Coronary artery (tissue), 2 donors: ENCODE results near the gene CAMTA1.

Experiments used
- DNase-seq: peaks from one replicate; pipeline ENCODE4 v3.0.0-alpha.2; 2017; ENCODE audit warnings: low spot score
- H3K27ac ChIP-seq, 2 donors: fragments of 200-600 bp; sonication (generic); one replicate each; pipeline ENCODE4 v1.5.1; 2016 to 2019
- H3K4me3 ChIP-seq: fragments of 200-600 bp; sonication (generic); 2 replicates; pipeline ENCODE4 v1.5.1; 2016; ENCODE audit warnings: mild to moderate bottlenecking, moderate library complexity
- TF ChIP-seq, protein P1 (sequence below): fragments of 200-600 bp; sonication (generic); IDR thresholded peaks from one replicate; pipeline ENCODE4 v1.5.1; 2019; ENCODE audit warnings: antibody characterized with exemption

Gene CAMTA1

DNA sequence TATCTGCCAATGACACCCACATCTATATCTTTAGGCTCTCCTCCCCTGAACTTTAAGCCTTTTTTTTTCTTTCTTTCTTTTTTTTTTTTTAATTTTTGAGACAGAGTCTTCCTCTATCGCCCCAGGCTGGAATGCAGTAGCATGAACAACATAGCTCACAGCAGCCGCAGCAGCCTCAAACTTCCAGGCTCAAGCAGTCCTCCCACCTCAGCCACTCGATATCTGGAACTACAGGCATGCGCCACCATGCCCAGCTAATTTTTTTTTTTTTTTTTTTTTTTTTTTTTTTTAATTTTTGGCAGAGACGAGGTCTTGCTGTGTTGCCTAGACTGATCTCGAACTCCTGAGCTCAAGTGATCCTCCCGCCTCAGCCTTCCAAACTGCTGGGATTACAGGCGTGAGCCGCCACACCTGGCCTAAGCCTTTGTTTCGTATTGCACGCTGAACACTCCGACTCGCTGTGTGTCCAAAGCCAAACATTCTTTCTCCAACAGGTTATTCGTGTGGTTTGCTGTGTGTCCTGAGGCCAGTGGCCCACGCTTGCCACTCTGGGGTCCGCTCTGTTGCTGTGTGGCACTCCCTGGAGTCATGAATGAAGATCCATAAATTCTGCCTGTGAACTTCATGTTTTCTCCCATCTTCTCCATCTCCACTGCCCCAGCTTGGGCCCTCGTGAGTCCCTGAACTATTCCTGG lies 119.4 kb downstream of the CAMTA1 start:
- TF ChIP-seq, protein P1, sequence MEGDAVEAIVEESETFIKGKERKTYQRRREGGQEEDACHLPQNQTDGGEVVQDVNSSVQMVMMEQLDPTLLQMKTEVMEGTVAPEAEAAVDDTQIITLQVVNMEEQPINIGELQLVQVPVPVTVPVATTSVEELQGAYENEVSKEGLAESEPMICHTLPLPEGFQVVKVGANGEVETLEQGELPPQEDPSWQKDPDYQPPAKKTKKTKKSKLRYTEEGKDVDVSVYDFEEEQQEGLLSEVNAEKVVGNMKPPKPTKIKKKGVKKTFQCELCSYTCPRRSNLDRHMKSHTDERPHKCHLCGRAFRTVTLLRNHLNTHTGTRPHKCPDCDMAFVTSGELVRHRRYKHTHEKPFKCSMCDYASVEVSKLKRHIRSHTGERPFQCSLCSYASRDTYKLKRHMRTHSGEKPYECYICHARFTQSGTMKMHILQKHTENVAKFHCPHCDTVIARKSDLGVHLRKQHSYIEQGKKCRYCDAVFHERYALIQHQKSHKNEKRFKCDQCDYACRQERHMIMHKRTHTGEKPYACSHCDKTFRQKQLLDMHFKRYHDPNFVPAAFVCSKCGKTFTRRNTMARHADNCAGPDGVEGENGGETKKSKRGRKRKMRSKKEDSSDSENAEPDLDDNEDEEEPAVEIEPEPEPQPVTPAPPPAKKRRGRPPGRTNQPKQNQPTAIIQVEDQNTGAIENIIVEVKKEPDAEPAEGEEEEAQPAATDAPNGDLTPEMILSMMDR, result no peak
- Histone ChIP-seq H3K27ac (no peak overlapping the region), H3K4me3 (no peak overlapping the region)
- no peak for DNase-seq

DNA sequence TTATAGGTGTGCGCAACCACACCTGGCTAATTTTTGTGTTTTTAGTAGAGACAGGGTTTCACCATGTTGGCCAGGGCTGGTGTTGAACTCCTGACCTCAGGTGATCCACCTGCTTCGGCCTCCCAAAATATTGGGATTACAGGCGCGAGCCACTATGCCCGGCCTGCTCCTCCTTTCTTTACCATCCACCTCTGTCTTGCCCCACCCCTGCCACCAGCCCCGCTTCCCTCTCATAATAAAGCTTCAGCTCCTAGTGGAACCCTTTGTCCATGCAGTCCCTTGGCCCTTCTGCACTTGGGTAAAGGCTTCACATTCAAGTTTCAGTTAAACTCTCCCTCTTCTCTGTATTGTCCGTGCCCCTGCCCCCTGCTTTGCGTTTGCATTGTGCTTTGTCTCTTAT lies 120.1 kb downstream of the CAMTA1 start:
- TF ChIP-seq, protein P1, result no peak
- Histone ChIP-seq H3K27ac (no peak overlapping the region), H3K4me3 (no peak overlapping the region)
- no peak for DNase-seq

DNA sequence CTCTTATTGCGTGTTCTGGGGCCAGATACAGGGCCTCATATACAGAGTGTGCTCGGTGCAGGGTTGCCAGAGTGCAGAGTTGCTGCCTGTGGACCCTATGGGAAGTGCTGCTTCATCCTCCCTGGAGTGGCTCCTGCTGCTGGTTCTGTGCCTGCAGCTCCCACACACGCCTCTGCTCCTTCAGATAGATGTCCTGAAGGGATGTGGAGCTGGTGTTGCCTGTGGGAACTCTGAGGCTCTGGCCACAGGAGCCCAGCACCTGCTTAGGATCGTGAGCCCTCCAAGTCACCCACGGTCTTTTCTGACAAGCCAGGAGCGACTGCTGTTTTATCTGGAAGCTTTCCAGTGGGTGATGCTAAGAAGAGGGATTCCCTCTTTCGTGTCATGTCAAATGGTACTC lies 120.5 kb downstream of the CAMTA1 start:
- TF ChIP-seq, protein P1, result no peak
- H3K27ac ChIP-seq, result no peak overlapping the region
- DNase-seq, result no peak
- no peak overlapping the region for H3K4me3 ChIP-seq

DNA sequence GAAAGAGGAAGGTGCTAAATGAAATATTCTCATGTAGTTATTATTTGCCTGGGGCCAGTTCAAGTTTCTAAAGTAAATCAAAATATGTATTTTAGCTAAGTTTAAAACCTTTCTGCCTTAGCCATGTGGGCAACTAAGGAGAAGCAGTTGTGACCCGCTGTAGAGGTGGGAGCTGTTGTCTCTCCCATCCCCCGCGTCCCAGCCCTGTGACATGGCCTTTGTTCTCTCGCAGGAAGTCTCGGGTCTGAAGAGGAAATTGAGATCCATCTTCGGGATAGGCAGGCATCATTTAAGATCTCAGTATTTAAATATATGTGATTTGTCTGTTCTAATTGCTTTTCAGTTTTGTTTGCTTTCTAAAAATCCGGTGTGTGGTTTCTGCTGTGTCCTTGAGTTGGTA lies 121.5 kb downstream of the CAMTA1 start:
- H3K27ac ChIP-seq, result no peak overlapping the region
- DNase-seq, result no peak
- no peak overlapping the region for H3K4me3 ChIP-seq
- TF ChIP-seq, protein P1, result no peak

DNA sequence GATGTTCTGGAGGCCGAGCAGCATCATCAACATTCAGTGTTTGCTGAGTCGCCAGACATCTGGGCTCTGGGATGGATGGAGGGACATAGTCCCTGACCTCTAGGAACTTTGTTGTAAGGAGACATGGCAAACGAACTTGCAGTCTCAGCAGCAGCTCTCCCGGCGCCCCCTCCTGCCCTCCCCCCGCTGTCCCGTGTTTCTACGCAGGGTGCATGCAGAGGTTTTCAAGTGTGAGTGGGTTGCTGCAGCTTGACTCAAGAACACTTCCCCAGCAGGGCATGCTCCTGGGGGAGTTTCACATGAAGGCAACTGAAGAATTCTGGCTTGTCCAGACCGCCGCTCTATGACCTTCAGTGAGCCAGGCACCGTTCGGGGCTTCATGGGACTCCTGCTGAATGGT lies 121.9 kb downstream of the CAMTA1 start:
- no peak overlapping the region for H3K27ac ChIP-seq

DNA sequence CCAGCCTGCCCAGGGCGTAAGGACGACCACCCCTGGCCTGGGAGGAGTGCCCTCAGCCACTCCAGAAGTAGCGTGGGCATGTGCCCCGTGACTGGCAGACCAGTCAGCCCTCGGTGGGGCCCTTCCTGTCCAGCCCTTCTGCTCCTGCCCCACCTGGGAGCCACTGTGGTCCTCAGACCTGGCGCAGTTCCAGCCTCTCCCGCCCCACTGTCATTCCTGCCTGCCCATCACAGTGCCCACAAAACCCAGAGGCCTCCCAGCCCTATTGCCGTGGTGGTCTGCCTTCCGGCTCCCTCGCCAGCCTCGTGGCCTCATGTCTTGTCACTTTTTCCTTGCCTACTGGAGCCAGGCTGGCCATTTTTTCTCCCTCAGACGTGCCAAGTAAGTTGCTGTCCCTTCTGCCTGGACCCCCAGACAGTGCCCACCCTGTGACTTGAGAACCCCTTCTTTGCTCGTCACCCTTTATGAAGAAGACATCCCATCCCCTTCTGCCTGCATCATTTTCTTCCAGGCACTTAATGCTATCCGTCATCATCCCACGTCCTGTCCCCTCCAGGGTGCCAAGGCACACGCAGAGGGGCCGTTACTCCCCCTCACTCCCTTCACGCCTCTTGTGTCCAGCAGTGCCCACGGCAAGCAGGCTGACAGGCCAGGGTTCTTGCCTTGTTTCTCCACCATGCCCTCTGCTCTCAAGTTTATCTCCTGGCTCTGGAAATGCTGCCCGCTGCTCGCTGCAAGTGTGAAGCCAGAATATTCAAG lies 122.6 kb downstream of the CAMTA1 start:
- DNase-seq, result peak; percentile 59
- no peak overlapping the region for H3K27ac ChIP-seq
- no peak overlapping the region for H3K4me3 ChIP-seq
- TF ChIP-seq, protein P1, result no peak

More for the DNA sequence above, 121.9 kb downstream of the CAMTA1 start:
- DNase-seq, result no peak
- H3K4me3 ChIP-seq, result no peak overlapping the region
- TF ChIP-seq, protein P1, result no peak

DNA sequence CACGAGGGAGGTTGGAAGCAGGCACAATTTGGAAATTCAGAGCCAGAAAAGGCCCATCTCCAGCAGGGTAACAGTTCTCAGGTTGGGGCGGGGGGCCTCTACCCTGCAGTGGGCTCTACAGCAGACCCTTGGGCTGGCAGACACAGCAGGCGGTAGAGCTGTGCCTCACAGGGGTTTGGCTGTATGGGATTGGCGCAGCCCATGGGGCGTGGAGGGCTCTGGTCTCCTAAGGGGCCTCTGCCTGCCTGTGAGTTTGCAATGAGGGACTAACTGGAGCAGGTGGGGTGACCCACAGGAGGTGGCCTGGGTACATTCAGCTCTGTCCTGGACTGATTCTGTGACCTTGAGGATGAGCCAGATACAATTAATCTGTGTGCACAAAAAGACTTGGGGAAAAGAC lies 124.1 kb downstream of the CAMTA1 start:
- TF ChIP-seq, protein P1, result no peak
- no peak overlapping the region for H3K4me3 ChIP-seq
- DNase-seq, result peak; percentile 26

More for the DNA sequence above, 124.1 kb downstream of the CAMTA1 start:
- no peak overlapping the region for H3K27ac ChIP-seq
